ENCODE results near the gene DAPK2. TPM values are rescaled to one million over a fixed set of nuclear protein-coding genes. Genes with fewer than 3 reads are reported as not detected.

The DAPK2 gene
- total and polyA plus RNA-seq, 2 experiments from 2014 or later: 0.51 to 1.4 TPM

- TF ChIP-seq CTCF (IDR thresholded peaks at IDR 0.05; ENCODE audit: low read depth, low read length): no peak
Measured at GRCh38 chr15:64026591-64026990, 19.7 kb downstream of the DAPK2 start.

GRCh38 chr15:64024172-64025050 lies 21.9 kb downstream of the DAPK2 start:
- DNase-seq (ENCODE audit: low read depth in 1 of 2, low spot score in 1 of 2): no peak

More at GRCh38 chr15:64026591-64026990, 19.7 kb downstream of the DAPK2 start:
- H3K27me3 ChIP-seq: no peaks in the 10 kb centered on the region
- H3K4me3 ChIP-seq: no peak overlapping the region
- H3K4me1 ChIP-seq (ENCODE audit: low read depth): no peaks in the 10 kb centered on the region
- no peak for DNase-seq (ENCODE audit: low read depth in 1 of 2, low spot score in 1 of 2)
- H3K36me3 ChIP-seq: no peaks in the 10 kb centered on the region
- H3K27ac ChIP-seq: no peak overlapping the region
- H3K9me3 ChIP-seq (ENCODE audit: low read depth): no peaks in the 10 kb centered on the region

GRCh38 chr15:64023220-64023619 lies 23.1 kb downstream of the DAPK2 start:
- H3K4me3 ChIP-seq: no peak overlapping the region
- H3K36me3 ChIP-seq: no peaks in the 10 kb centered on the region
- H3K27me3 ChIP-seq: no peaks in the 10 kb centered on the region
- no peak for TF ChIP-seq CTCF (IDR thresholded peaks at IDR 0.05; ENCODE audit: low read depth, low read length)
- no peak overlapping the region for H3K27ac ChIP-seq
- no peaks in the 10 kb centered on the region for H3K9me3 ChIP-seq (ENCODE audit: low read depth)
- H3K4me1 ChIP-seq (ENCODE audit: low read depth): no peaks in the 10 kb centered on the region
- no peak for DNase-seq (ENCODE audit: low read depth in 1 of 2, low spot score in 1 of 2)

More at GRCh38 chr15:64024172-64025050, 21.9 kb downstream of the DAPK2 start:
- H3K27me3 ChIP-seq: no peaks in the 10 kb centered on the region
- H3K4me1 ChIP-seq (ENCODE audit: low read depth): no peaks in the 10 kb centered on the region
- H3K36me3 ChIP-seq: no peaks in the 10 kb centered on the region
- H3K9me3 ChIP-seq (ENCODE audit: low read depth): no peaks in the 10 kb centered on the region
- no peak overlapping the region for H3K27ac ChIP-seq
- peak; percentile 6 for TF ChIP-seq CTCF (IDR thresholded peaks at IDR 0.05; ENCODE audit: low read depth, low read length)
- no peak overlapping the region for H3K4me3 ChIP-seq

GRCh38 chr15:64022571-64022970 lies 23.7 kb downstream of the DAPK2 start:
- Histone ChIP-seq H3K4me1 (ENCODE audit: low read depth) (no peaks in the 10 kb centered on the region), H3K36me3 (no peaks in the 10 kb centered on the region), H3K4me3 (no peak overlapping the region), H3K27me3 (no peaks in the 10 kb centered on the region), H3K27ac (no peak overlapping the region), H3K9me3 (ENCODE audit: low read depth) (no peaks in the 10 kb centered on the region)
- no peak for DNase-seq (ENCODE audit: low read depth in 1 of 2, low spot score in 1 of 2)
- no peak for TF ChIP-seq CTCF (IDR thresholded peaks at IDR 0.05; ENCODE audit: low read depth, low read length)

GRCh38 chr15:64019764-64020163 lies 26.5 kb downstream of the DAPK2 start:
- TF ChIP-seq CTCF (IDR thresholded peaks at IDR 0.05; ENCODE audit: low read depth, low read length): no peak
- DNase-seq (ENCODE audit: low read depth in 1 of 2, low spot score in 1 of 2): no peak
- H3K4me3 ChIP-seq: no peak overlapping the region

More at GRCh38 chr15:64019764-64020163, 26.5 kb downstream of the DAPK2 start:
- H3K27ac ChIP-seq: no peak overlapping the region
- H3K9me3 ChIP-seq (ENCODE audit: low read depth): no peaks in the 10 kb centered on the region
- H3K27me3 ChIP-seq: no peaks in the 10 kb centered on the region
- H3K4me1 ChIP-seq (ENCODE audit: low read depth): no peaks in the 10 kb centered on the region
- no peaks in the 10 kb centered on the region for H3K36me3 ChIP-seq

All from cardiac muscle cell (in vitro differentiated cells and primary cell).